Measurements from ENCODE around the gene FAM53B.

DNA sequence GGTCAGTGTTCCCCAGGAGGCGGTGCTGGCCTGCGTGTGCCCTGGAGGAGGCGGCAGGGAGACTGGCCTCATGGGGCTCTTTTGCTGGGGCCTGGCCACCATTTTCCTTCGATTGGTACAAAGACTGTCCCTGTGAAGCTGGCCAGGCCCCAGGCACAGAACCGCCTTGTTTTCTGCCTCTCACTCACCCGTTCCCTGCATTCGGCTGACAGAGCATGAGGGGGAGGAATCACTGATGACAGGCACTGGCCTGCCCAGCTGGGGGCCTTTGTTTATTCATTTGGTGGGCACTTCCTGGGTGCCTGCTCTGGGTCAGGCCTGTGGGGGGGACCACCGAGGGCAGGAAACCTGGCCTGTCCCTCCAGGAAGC, 139.2 kb downstream of the FAM53B start:
- TF ChIP-seq, protein P1, sequence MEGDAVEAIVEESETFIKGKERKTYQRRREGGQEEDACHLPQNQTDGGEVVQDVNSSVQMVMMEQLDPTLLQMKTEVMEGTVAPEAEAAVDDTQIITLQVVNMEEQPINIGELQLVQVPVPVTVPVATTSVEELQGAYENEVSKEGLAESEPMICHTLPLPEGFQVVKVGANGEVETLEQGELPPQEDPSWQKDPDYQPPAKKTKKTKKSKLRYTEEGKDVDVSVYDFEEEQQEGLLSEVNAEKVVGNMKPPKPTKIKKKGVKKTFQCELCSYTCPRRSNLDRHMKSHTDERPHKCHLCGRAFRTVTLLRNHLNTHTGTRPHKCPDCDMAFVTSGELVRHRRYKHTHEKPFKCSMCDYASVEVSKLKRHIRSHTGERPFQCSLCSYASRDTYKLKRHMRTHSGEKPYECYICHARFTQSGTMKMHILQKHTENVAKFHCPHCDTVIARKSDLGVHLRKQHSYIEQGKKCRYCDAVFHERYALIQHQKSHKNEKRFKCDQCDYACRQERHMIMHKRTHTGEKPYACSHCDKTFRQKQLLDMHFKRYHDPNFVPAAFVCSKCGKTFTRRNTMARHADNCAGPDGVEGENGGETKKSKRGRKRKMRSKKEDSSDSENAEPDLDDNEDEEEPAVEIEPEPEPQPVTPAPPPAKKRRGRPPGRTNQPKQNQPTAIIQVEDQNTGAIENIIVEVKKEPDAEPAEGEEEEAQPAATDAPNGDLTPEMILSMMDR (conservative IDR thresholded peaks at IDR 0.05; ENCODE audit: low read depth, low read length), result no peak
- no peak for TF ChIP-seq EZH2 (IDR thresholded peaks at IDR 0.05; ENCODE audit: borderline replicate concordance, low read depth, low read length, poor library complexity, severe bottlenecking)

Measured in A673 (cell line).